ENCODE data around the gene TBX21. TPM values are rescaled to one million over a fixed set of nuclear protein-coding genes. Genes with fewer than 3 reads are reported as not detected.

The TBX21 gene
- total and polyA plus RNA-seq, 9 of the 15 experiments (the other 6 are each of a cell fraction or from before 2014, with no cell fraction given), result 0.07 TPM; not detected in 8

- intact Hi-C loops (cut with micrococcal nuclease) (no loop called here), in situ Hi-C loops (cut with MboI) (no loop called here)
- Histone ChIP-seq H3K9ac (ENCODE audit: insufficient read depth in 1 of 2, low read depth in 2 of 2, low read length in 2 of 2) (peak overlapping the region in 1 of 2 experiments; percentile 72; a peak in 1 of 4 replicates), H3K4me3 (no peak overlapping the region), H3K9me1 (ENCODE audit: control insufficient read depth, insufficient read depth, low read length) (no peaks in the 10 kb centered on the region), H3K4me1 (replicated peaks in 1 of 2; ENCODE audit: control insufficient read depth in 2 of 2, insufficient read depth in 2 of 2, low read length in 2 of 2) (peaks cover 25 to 36% of the 10 kb centered on the region in 2 experiments), H4K20me1 (replicated peaks; ENCODE audit: control insufficient read depth, insufficient read depth, low read length) (peaks cover 3% of the 10 kb centered on the region), H3K79me2 (ENCODE audit: control insufficient read depth, insufficient read depth, low read length) (no peaks in the 10 kb centered on the region), H3K4me2 (ENCODE audit: insufficient read depth, low read length) (no peak overlapping the region), H3K27me3 (ENCODE audit: control insufficient read depth in 2 of 2, insufficient read depth in 2 of 2, low read length in 2 of 2) (peaks cover 16 to 69% of the 10 kb centered on the region in 2 experiments; a peak in 4 of 5 replicates), H3K36me3 (ENCODE audit: control insufficient read depth, insufficient read depth, low read length) (no peaks in the 10 kb centered on the region), H3K27ac (ENCODE audit: extremely low read depth, low read depth, low read length) (no peak overlapping the region), H3K9me3 (replicated peaks; ENCODE audit: control insufficient read depth, insufficient read depth, low read depth, low read length) (no peaks in the 10 kb centered on the region), H2AFZ (ENCODE audit: low read depth, low read length) (no peak overlapping the region)
- CTCF ChIA-PET (ENCODE audit: low intra/inter-chr PET ratio), result no interaction called here
- DNase-seq (ENCODE audit: extremely low read depth in 1 of 4, low spot score in 3 of 4) (peak in 3 of 4 experiments; percentile 32 to 41 (median 38)), ATAC-seq (peak; percentile 51), FAIRE-seq (peak; percentile 69)
- POLR2A ChIA-PET, result interaction anchor here (1.0 to 1.5 kb wide), 2 partner anchors 13 to 43 kb away, joined by 3 to 7 read pairs; no protein-coding TSS in a partner anchor
- WGBS (ENCODE audit: insufficient coverage, low coverage, missing lambda C conversion rate), result 12% methylated on average over 9 of the region's 9 CpGs
- BruUV-seq (replicated peaks), result no TSS peak
- TF ChIP-seq SAFB (IDR thresholded peaks at IDR 0.05; ENCODE audit: borderline replicate concordance, low read depth, low read length) (no peak), SMARCA5 (IDR thresholded peaks at IDR 0.05) (no peak), NFE2 (IDR thresholded peaks at IDR 0.05; ENCODE audit: low read depth) (peak; percentile 86), ZNF436 (CRISPR knock-in tag; IDR thresholded peaks at IDR 0.05) (no peak), TEAD4 (IDR thresholded peaks at IDR 0.05; ENCODE audit: low read length) (peak; percentile 39; the same call in 1 of the 2 replicates), TEAD4 (CRISPR knock-in tag; IDR thresholded peaks at IDR 0.05; ENCODE audit: borderline replicate concordance) (no peak), CBFB (CRISPR knock-in tag; IDR thresholded peaks at IDR 0.05) (peak; percentile 67; the same call in 1 of the 2 replicates), MAFK (IDR thresholded peaks at IDR 0.05; ENCODE audit: low read length) (peak; percentile 49; the same call in 1 of the 2 replicates), C11orf30 (IDR thresholded peaks at IDR 0.05; ENCODE audit: low read depth) (peak; percentile 64; the same call in 1 of the 2 replicates), SMARCE1 (IDR thresholded peaks at IDR 0.05) (peak; percentile 50; the same call in 1 of the 2 replicates), ARID1B (IDR thresholded peaks at IDR 0.05) (peak; percentile 30; the same call in 1 of the 2 replicates), ZNF518B (CRISPR knock-in tag; IDR thresholded peaks at IDR 0.05) (no peak)
- TF ChIP-seq, protein P1, sequence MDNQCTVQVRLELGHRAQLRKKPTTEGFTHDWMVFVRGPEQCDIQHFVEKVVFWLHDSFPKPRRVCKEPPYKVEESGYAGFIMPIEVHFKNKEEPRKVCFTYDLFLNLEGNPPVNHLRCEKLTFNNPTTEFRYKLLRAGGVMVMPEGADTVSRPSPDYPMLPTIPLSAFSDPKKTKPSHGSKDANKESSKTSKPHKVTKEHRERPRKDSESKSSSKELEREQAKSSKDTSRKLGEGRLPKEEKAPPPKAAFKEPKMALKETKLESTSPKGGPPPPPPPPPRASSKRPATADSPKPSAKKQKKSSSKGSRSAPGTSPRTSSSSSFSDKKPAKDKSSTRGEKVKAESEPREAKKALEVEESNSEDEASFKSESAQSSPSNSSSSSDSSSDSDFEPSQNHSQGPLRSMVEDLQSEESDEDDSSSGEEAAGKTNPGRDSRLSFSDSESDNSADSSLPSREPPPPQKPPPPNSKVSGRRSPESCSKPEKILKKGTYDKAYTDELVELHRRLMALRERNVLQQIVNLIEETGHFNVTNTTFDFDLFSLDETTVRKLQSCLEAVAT (IDR thresholded peaks at IDR 0.05), result peak in 1 of 2 experiments; percentile 74; a peak in 1 of 4 replicates
- TF ChIP-seq, protein P2, sequence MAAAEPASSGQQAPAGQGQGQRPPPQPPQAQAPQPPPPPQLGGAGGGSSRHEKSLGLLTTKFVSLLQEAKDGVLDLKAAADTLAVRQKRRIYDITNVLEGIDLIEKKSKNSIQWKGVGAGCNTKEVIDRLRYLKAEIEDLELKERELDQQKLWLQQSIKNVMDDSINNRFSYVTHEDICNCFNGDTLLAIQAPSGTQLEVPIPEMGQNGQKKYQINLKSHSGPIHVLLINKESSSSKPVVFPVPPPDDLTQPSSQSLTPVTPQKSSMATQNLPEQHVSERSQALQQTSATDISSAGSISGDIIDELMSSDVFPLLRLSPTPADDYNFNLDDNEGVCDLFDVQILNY (CRISPR knock-in tag; IDR thresholded peaks at IDR 0.05), result no peak
- TF ChIP-seq, protein P3, sequence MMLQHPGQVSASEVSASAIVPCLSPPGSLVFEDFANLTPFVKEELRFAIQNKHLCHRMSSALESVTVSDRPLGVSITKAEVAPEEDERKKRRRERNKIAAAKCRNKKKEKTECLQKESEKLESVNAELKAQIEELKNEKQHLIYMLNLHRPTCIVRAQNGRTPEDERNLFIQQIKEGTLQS (IDR thresholded peaks at IDR 0.05), result peak; percentile 24; the same call in 1 of the 2 replicates
- TF ChIP-seq, protein P3 (CRISPR knock-in tag; conservative IDR thresholded peaks at IDR 0.05), result no peak
Observed at GRCh38 chr17:47719411-47720152, 13.5 kb upstream of the TBX21 start.

Measured in K562 (cell line).